Measurements from ENCODE around the gene PRDM5. TPM values are rescaled to one million over a fixed set of nuclear protein-coding genes. Genes with fewer than 3 reads are reported as not detected.

PRDM5 gene
- total RNA-seq, 2 experiments from 2014 or later = 0.14 to 0.22 TPM

GRCh38 chr4:120858776-120859175 is 63.8 kb downstream of the PRDM5 start:
- Mint-ChIP-seq H3K4me3 (no peak overlapping the region), H3K36me3 (ENCODE audit: low read depth) (no peaks in the 10 kb centered on the region), H3K4me1 (ENCODE audit: low read depth) (no peaks in the 10 kb centered on the region), H3K27ac (no peak overlapping the region), H3K9me3 (no peaks in the 10 kb centered on the region), H3K27me3 (no peaks in the 10 kb centered on the region)
- H3K27ac ChIP-seq (ENCODE audit: low read depth in 1 of 2, low read length in 2 of 2) = no peak overlapping the region
- TF ChIP-seq, protein P1, sequence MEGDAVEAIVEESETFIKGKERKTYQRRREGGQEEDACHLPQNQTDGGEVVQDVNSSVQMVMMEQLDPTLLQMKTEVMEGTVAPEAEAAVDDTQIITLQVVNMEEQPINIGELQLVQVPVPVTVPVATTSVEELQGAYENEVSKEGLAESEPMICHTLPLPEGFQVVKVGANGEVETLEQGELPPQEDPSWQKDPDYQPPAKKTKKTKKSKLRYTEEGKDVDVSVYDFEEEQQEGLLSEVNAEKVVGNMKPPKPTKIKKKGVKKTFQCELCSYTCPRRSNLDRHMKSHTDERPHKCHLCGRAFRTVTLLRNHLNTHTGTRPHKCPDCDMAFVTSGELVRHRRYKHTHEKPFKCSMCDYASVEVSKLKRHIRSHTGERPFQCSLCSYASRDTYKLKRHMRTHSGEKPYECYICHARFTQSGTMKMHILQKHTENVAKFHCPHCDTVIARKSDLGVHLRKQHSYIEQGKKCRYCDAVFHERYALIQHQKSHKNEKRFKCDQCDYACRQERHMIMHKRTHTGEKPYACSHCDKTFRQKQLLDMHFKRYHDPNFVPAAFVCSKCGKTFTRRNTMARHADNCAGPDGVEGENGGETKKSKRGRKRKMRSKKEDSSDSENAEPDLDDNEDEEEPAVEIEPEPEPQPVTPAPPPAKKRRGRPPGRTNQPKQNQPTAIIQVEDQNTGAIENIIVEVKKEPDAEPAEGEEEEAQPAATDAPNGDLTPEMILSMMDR (IDR thresholded peaks at IDR 0.05) = no peak
- ChIA-PET POLR2A (interaction anchor here (0.7 kb wide), 1 partner anchor 60 kb away, joined by 3 read pairs; no protein-coding TSS in a partner anchor), CTCF (no interaction called here)
- ATAC-seq (ENCODE audit: poor library complexity) = no peak
- H3K4me3 ChIP-seq (ENCODE audit: low read length) = no peak overlapping the region
- H3K4me1 ChIP-seq (ENCODE audit: insufficient read depth, low read length) = no peaks in the 10 kb centered on the region
- H3K36me3 ChIP-seq (ENCODE audit: insufficient read depth, low read length) = no peaks in the 10 kb centered on the region
- no peak for DNase-seq
- intact Hi-C loops (cut with DNase I, micrococcal nuclease) = no loop called here
- H3K27me3 ChIP-seq (ENCODE audit: control insufficient read depth in 1 of 2, insufficient read depth in 2 of 2, low read length in 2 of 2) = no peaks in the 10 kb centered on the region
- H3K9me3 ChIP-seq (ENCODE audit: control insufficient read depth in 1 of 2, insufficient read depth in 1 of 2, low read length in 2 of 2) = no peaks in the 10 kb centered on the region

GRCh38 chr4:120857312-120857711 is 65.2 kb downstream of the PRDM5 start:
- DNase-seq = no peak
- no peaks in the 10 kb centered on the region for H3K4me1 ChIP-seq (ENCODE audit: insufficient read depth, low read length)
- intact Hi-C loops (cut with DNase I, micrococcal nuclease) = no loop called here
- Mint-ChIP-seq H3K9me3 (no peaks in the 10 kb centered on the region), H3K36me3 (ENCODE audit: low read depth) (no peaks in the 10 kb centered on the region), H3K4me3 (no peak overlapping the region), H3K4me1 (ENCODE audit: low read depth) (no peaks in the 10 kb centered on the region), H3K27me3 (no peaks in the 10 kb centered on the region), H3K27ac (no peak overlapping the region)
- H3K27me3 ChIP-seq (ENCODE audit: control insufficient read depth in 1 of 2, insufficient read depth in 2 of 2, low read length in 2 of 2) = no peaks in the 10 kb centered on the region
- TF ChIP-seq, protein P1 (IDR thresholded peaks at IDR 0.05) = no peak
- no peak overlapping the region for H3K4me3 ChIP-seq (ENCODE audit: low read length)
- H3K36me3 ChIP-seq (ENCODE audit: insufficient read depth, low read length) = no peaks in the 10 kb centered on the region
- ATAC-seq (ENCODE audit: poor library complexity) = no peak
- POLR2A ChIA-PET = no interaction called here
- CTCF ChIA-PET = no interaction called here
- H3K9me3 ChIP-seq (ENCODE audit: control insufficient read depth in 1 of 2, insufficient read depth in 1 of 2, low read length in 2 of 2) = no peaks in the 10 kb centered on the region
- H3K27ac ChIP-seq (ENCODE audit: low read depth in 1 of 2, low read length in 2 of 2) = no peak overlapping the region

DNA sequence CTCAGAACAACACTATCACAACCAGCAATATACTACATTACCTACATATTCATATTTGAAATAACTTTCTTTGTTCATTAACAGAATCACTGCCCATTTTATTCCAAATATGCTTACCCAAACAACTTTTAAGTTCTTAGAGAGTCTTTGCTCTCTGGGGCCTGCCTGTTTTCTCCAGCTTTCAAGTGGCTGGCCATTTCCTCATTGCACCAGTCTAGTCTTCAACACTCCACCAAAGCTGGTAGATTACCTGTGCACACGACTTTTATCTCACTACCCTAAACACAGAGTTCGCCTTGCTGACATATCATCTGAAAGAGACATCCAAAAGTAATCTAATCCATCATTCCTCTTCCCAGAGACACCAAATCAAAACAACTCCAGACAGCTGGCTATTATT is 66.2 kb downstream of the PRDM5 start:
- H3K27me3 Mint-ChIP-seq = no peaks in the 10 kb centered on the region
- no peaks in the 10 kb centered on the region for H3K27me3 ChIP-seq (ENCODE audit: control insufficient read depth in 1 of 2, insufficient read depth in 2 of 2, low read length in 2 of 2)
- no peaks in the 10 kb centered on the region for H3K36me3 Mint-ChIP-seq (ENCODE audit: low read depth)
- DNase-seq (no peak), ATAC-seq (ENCODE audit: poor library complexity) (no peak)
- no peak overlapping the region for H3K27ac Mint-ChIP-seq
- no peak overlapping the region for H3K4me3 ChIP-seq (ENCODE audit: low read length)
- no peak overlapping the region for H3K4me3 Mint-ChIP-seq
- no peaks in the 10 kb centered on the region for H3K4me1 ChIP-seq (ENCODE audit: insufficient read depth, low read length)
- ChIA-PET POLR2A (no interaction called here), CTCF (no interaction called here)
- H3K36me3 ChIP-seq (ENCODE audit: insufficient read depth, low read length) = no peaks in the 10 kb centered on the region
- H3K9me3 ChIP-seq (ENCODE audit: control insufficient read depth in 1 of 2, insufficient read depth in 1 of 2, low read length in 2 of 2) = no peaks in the 10 kb centered on the region
- no peaks in the 10 kb centered on the region for H3K4me1 Mint-ChIP-seq (ENCODE audit: low read depth)
- H3K9me3 Mint-ChIP-seq = no peaks in the 10 kb centered on the region
- TF ChIP-seq, protein P1 (IDR thresholded peaks at IDR 0.05) = no peak
- no peak overlapping the region for H3K27ac ChIP-seq (ENCODE audit: low read depth in 1 of 2, low read length in 2 of 2)
- intact Hi-C loops (cut with DNase I, micrococcal nuclease) = no loop called here

Measured in CD4-positive, alpha-beta T cell (primary cell).